T-helper 2 cell treated with Interferon-gamma antibody and Interleukin-4, amounts not matched to agents 100 ng/mL and 5 ng/mL, for 36 hours (primary cell): ENCODE measurements around the gene TMEM38B. TPM values are rescaled to one million over a fixed set of nuclear protein-coding genes. Genes with fewer than 3 reads are reported as not detected.

ENCODE experiments used
- total RNA-seq: library from RNA; stranded (reverse); gene quantifications from 2 replicates; pipeline ENCODE4 v1.2.3, GENCODE V29; 2022

The TMEM38B gene
- total RNA-seq, 1 donor from 2014 or later: 4.5 TPM

Other genes starting within 250 kb of the TMEM38B start
- 5.2 and 6.2 TPM in 2 replicates for gene FSD1L, start 246.5 kb upstream of the TMEM38B start, total RNA-seq
- 11.9 and 12.2 TPM in 2 replicates for gene FKTN, start 136.4 kb upstream of the TMEM38B start, total RNA-seq
- gene TAL2, start 32.1 kb upstream of the TMEM38B start, total RNA-seq: not detected in 2 replicates